ENCODE measurements around the gene SLC46A1.

DNA sequence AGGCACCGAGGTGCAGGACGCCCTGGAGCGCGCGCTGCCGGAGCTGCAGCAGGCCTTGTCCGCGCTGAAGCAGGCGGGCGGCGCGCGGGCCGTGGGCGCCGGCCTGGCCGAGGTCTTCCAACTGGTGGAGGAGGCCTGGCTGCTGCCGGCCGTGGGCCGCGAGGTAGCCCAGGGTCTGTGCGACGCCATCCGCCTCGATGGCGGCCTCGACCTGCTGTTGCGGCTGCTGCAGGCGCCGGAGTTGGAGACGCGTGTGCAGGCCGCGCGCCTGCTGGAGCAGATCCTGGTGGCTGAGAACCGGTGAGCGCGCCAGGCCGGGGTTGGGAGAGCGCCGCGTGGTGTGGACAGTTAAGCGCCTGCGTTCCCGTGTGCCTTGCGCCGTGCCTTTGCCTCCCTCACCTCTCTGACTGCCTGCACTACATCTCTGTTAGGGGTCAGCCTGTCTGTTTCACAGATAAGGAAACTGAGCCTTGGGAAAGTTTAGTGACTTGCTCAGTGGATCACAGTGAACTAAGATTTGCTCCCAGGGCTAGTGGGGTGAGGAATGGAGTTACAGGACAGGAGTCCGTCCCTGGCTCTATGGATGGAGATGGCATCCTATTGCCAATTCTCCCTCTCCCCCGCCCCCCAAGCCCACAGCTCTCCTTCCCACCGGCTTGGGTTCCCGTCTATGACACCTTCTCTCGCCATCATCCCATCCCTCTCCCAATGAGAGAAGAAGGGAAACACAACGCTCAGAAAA, 33.6 kb downstream of the SLC46A1 start:
- TF ChIP-seq, protein P1, sequence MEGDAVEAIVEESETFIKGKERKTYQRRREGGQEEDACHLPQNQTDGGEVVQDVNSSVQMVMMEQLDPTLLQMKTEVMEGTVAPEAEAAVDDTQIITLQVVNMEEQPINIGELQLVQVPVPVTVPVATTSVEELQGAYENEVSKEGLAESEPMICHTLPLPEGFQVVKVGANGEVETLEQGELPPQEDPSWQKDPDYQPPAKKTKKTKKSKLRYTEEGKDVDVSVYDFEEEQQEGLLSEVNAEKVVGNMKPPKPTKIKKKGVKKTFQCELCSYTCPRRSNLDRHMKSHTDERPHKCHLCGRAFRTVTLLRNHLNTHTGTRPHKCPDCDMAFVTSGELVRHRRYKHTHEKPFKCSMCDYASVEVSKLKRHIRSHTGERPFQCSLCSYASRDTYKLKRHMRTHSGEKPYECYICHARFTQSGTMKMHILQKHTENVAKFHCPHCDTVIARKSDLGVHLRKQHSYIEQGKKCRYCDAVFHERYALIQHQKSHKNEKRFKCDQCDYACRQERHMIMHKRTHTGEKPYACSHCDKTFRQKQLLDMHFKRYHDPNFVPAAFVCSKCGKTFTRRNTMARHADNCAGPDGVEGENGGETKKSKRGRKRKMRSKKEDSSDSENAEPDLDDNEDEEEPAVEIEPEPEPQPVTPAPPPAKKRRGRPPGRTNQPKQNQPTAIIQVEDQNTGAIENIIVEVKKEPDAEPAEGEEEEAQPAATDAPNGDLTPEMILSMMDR (IDR thresholded peaks at IDR 0.05), result no peak
- no peak for TF ChIP-seq POLR2A (IDR thresholded peaks at IDR 0.05)

All from Peyer's patch (tissue), 4 donors.